ENCODE data around the gene BOLA1.

- TF ChIP-seq GATA2 (IDR thresholded peaks at IDR 0.05; ENCODE audit: low read depth, low read length) (no peak), GATA3 (IDR thresholded peaks at IDR 0.05; ENCODE audit: low read depth, low read length) (no peak)
Observed at GRCh38 chr1:149916193-149916897, 17.0 kb downstream of the BOLA1 start.

Data from SH-SY5Y (cell line).